K562 (cell line): ENCODE results near the gene TAS1R3. TPM values are rescaled to one million over a fixed set of nuclear protein-coding genes. Genes with fewer than 3 reads are reported as not detected.

ENCODE experiments used
- ATAC-seq: fragments of 200-7000 bp; cut with Tn5 transposase; 3 replicates; pipeline ENCODE4 v1.9.1; 2020; ENCODE audit warnings: moderate library complexity
- BruUV-seq: library from RNA; stranded (reverse); fragments of 400-500 nt; replicated peaks from 2 replicates; lab custom pipeline; 2021; lab: Mats Ljungman, UMichigan
- CTCF ChIA-PET: fragments of 300-600 bp; formaldehyde crosslinking; extraction: SDS; loops from one replicate; lab custom pipeline; 2021; ENCODE audit warnings: low intra/inter-chr PET ratio; lab: Yijun Ruan, JAX
- POLR2A ChIA-PET: fragments of 300-600, 350-650 bp; sonication (Branson Sonifier 250); formaldehyde crosslinking; extraction: SDS; loops from one replicate; lab custom pipeline; 2021; ENCODE audit warnings: antibody characterized with exemption, inconsistent platforms; lab: Yijun Ruan, JAX
- DNase-seq, 4 experiments: peaks; one replicate each; pipeline versions ENCODE4 v3.0.0 to v3.0.0-alpha.2; 2011 to 2018; ENCODE audit warnings: low spot score in 3 of 4, mixed read lengths in 3 of 4; ENCODE audit errors: extremely low read depth in 1 of 4
- FAIRE-seq: peaks from 2 replicates; lab custom pipeline; 2011; peaks lifted over from hg19 to GRCh38; lab: Jason Lieb, UNC
- H2AFZ ChIP-seq: 2 replicates; pipeline ENCODE4 v1.6.0; 2011; ENCODE audit warnings: low read depth, low read length, control low read depth, inconsistent platforms
- H3K27ac ChIP-seq: fragments of 200-600 bp; 3 replicates; pipeline ENCODE4 v1.8.0; 2011; ENCODE audit warnings: low read depth, mild to moderate bottlenecking, control low read depth, inconsistent platforms, low read length, moderate library complexity, mixed read lengths; ENCODE audit errors: extremely low read depth
- H3K27me3 ChIP-seq, 2 experiments: fragments of 300-600 bp in 1 of 2; 2 replicates in 1 of 2; 3 replicates in 1 of 2; pipeline versions ENCODE4 v1.6.0 to v1.8.0; 2011; ENCODE audit warnings: inconsistent platforms in 2 of 2, low read length in 2 of 2, mild to moderate bottlenecking in 1 of 2, mixed read lengths in 1 of 2, moderate library complexity in 1 of 2; ENCODE audit not compliant: control insufficient read depth in 2 of 2, insufficient read depth in 2 of 2
- H3K36me3 ChIP-seq: fragments of 300-600 bp; 3 replicates; pipeline ENCODE4 v1.8.0; 2011; ENCODE audit warnings: mild to moderate bottlenecking, low read length, inconsistent platforms; ENCODE audit not compliant: control insufficient read depth, insufficient read depth
- H3K4me1 ChIP-seq, 2 experiments: fragments of 200-600 bp in 1 of 2; replicated peaks in 1 of 2; 2 replicates in 1 of 2; 3 replicates in 1 of 2; pipeline versions ENCODE4 v1.5.1 to v1.8.0; 2011; ENCODE audit warnings: inconsistent platforms in 2 of 2, low read length in 2 of 2, mild to moderate bottlenecking in 1 of 2, mixed read lengths in 1 of 2, moderate library complexity in 1 of 2; ENCODE audit not compliant: control insufficient read depth in 2 of 2, insufficient read depth in 2 of 2
- H3K4me2 ChIP-seq: 2 replicates; pipeline ENCODE4 v1.6.1; 2011; ENCODE audit warnings: low read length, control low read depth, inconsistent platforms, mixed read lengths; ENCODE audit not compliant: insufficient read depth
- H3K4me3 ChIP-seq: fragments of 200-600 bp; sonication (generic), shearing (Covaris generic); 2 replicates; pipeline ENCODE4 v1.5.1; 2016; ENCODE audit warnings: control low read depth, inconsistent platforms
- H3K79me2 ChIP-seq: fragments of 200-600 bp; 3 replicates; pipeline ENCODE4 v1.8.0; 2011; ENCODE audit warnings: low read length, inconsistent platforms; ENCODE audit not compliant: control insufficient read depth, insufficient read depth
- H3K9ac ChIP-seq, 2 experiments: 2 replicates each; pipeline versions ENCODE4 v1.6.0 to v1.6.1; 2011; ENCODE audit warnings: low read depth in 2 of 2, low read length in 2 of 2, control low read depth in 1 of 2, inconsistent platforms in 1 of 2, mild to moderate bottlenecking in 1 of 2, mixed read lengths in 1 of 2; ENCODE audit not compliant: insufficient read depth in 1 of 2
- H3K9me1 ChIP-seq: one replicate; pipeline ENCODE4 v1.6.0; 2011; ENCODE audit warnings: inconsistent platforms, mild to moderate bottlenecking, low read length, moderate library complexity; ENCODE audit not compliant: control insufficient read depth, insufficient read depth
- H3K9me3 ChIP-seq: replicated peaks from 2 replicates; pipeline ENCODE4 v1.5.1; 2011; ENCODE audit warnings: low read depth, low read length, inconsistent platforms; ENCODE audit not compliant: control insufficient read depth, insufficient read depth
- H4K20me1 ChIP-seq: replicated peaks from 2 replicates; pipeline ENCODE4 v1.6.1; 2011; ENCODE audit warnings: low read length, inconsistent platforms, mixed read lengths; ENCODE audit not compliant: control insufficient read depth, insufficient read depth
- PHF21A ChIP-seq: fragments of 450-650 bp; IDR thresholded peaks from 2 replicates; pipeline ENCODE4 v1.6.1; 2017; ENCODE audit warnings: low read depth, borderline replicate concordance
- ZSCAN32 ChIP-seq: fragments of 450-650 bp; formaldehyde crosslinking; IDR thresholded peaks from 2 replicates; pipeline ENCODE4 v1.4.0; 2020; ENCODE audit warnings: mild to moderate bottlenecking, moderate library complexity
- WGBS: fragments of 100-300 bp; shearing (Covaris generic); methylation state at CpG from one replicate; pipeline ENCODE4 v1.1.6; 2016; ENCODE audit warnings: low coverage, mixed read lengths; ENCODE audit not compliant: insufficient coverage; ENCODE audit errors: missing lambda C conversion rate; 5-methylcytosine and 5-hydroxymethylcytosine counted together
- in situ Hi-C: fragments of 300-500 bp; cut with MboI; formaldehyde crosslinking; loops from 4 replicates; pipeline ENCODE4 v1.15.0; 2018; ENCODE audit warnings: inconsistent platforms, mixed read lengths
- intact Hi-C: fragments of 100-400 bp; cut with micrococcal nuclease; formaldehyde crosslinking; loops from 2 replicates; pipeline ENCODE4 v1.14.2; 2022
- polyA plus RNA-seq, 8 experiments: library from polyadenylated mRNA; depleted of rRNA in 4 of 8; stranded (reverse) in 5 of 8; unstranded in 3 of 8; fragments of >200 nt; fragmentation: Nextera tagmentation in 2 of 8; fragmentation: Illumina TruSeq in 1 of 8; extraction: Ambion mirVana in 2 of 8; extraction: Trizol in 1 of 8; gene quantifications; 2 replicates each; pipeline versions ENCODE4 v1.2.1 to v1.2.3, GENCODE V29; 2011 to 2014; ENCODE audit warnings: inconsistent platforms in 1 of 8, missing spikeins in 1 of 8
- total RNA-seq, 7 experiments: library from RNA; depleted of rRNA in 6 of 7; stranded (reverse); fragments of >200 nt in 6 of 7; fragmentation: Illumina TruSeq in 2 of 7; extraction: Trizol in 2 of 7; gene quantifications; 2 replicates each; pipeline versions ENCODE4 v1.2.1 to v1.2.3, GENCODE V29; 2011 to 2021; ENCODE audit warnings: low replicate concordance in 1 of 7
- TF ChIP-seq, protein P1 (sequence below): sonication (generic); formaldehyde crosslinking; IDR thresholded peaks from 2 replicates; pipeline ENCODE4 v1.8.0; 2023; ENCODE audit warnings: missing genetic modification reagents, mild to moderate bottlenecking, borderline replicate concordance

The TAS1R3 gene
- total and polyA plus RNA-seq, 9 of the 15 experiments (the other 6 are each of a cell fraction or from before 2014, with no cell fraction given): 0.07 to 0.13 TPM; not detected in 7

DNA sequence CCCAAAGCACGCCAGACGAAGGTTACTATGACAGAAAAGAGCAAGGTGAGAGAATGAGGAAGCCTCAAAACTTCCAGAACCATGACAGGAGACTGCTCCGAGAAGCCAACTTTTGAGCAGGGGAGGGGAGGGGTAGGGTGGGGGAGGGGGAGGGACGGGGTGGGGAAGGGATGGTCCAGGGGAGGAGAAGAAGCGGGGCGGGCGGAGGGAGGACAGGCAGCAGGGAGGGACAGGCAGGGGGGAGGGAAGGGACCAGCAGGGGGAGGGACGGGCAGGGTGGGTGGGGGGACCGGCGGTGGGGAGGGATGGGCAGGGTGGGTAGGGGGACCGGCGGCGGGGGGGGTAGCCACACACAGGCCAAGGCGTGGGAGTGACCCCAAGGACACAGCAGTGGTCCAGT lies 8.7 kb upstream of the TAS1R3 start:
- Histone ChIP-seq H3K4me2 (peak overlapping the region; percentile 65; the same call in 1 of the 2 replicates), H3K9me3 (no peaks in the 10 kb centered on the region), H3K9me1 (peaks cover 13% of the 10 kb centered on the region), H3K4me3 (no peak overlapping the region), H3K27ac (no peak overlapping the region), H3K36me3 (peaks cover 58% of the 10 kb centered on the region), H2AFZ (no peak overlapping the region), H3K4me1 (peaks cover 35 to 90% of the 10 kb centered on the region in 2 experiments), H4K20me1 (peaks cover 28% of the 10 kb centered on the region; the same call in 1 of the 2 replicates), H3K27me3 (no peaks in the 10 kb centered on the region), H3K9ac (peak overlapping the region in 1 of 2 experiments; percentile 88; a peak in 1 of 4 replicates), H3K79me2 (peaks cover 74% of the 10 kb centered on the region)
- no TSS peak for BruUV-seq
- ChIA-PET POLR2A (interaction anchor here (2.1 kb wide), 1 partner anchor 8 kb away, joined by 5 read pairs; no protein-coding TSS in a partner anchor), CTCF (no interaction called here)
- DNase-seq (peak in 2 of 4 experiments; percentile 51 to 54), FAIRE-seq (no peak), ATAC-seq (no peak)
- TF ChIP-seq ZSCAN32 (CRISPR knock-in tag) (no peak), PHF21A (no peak)
- TF ChIP-seq, protein P1, sequence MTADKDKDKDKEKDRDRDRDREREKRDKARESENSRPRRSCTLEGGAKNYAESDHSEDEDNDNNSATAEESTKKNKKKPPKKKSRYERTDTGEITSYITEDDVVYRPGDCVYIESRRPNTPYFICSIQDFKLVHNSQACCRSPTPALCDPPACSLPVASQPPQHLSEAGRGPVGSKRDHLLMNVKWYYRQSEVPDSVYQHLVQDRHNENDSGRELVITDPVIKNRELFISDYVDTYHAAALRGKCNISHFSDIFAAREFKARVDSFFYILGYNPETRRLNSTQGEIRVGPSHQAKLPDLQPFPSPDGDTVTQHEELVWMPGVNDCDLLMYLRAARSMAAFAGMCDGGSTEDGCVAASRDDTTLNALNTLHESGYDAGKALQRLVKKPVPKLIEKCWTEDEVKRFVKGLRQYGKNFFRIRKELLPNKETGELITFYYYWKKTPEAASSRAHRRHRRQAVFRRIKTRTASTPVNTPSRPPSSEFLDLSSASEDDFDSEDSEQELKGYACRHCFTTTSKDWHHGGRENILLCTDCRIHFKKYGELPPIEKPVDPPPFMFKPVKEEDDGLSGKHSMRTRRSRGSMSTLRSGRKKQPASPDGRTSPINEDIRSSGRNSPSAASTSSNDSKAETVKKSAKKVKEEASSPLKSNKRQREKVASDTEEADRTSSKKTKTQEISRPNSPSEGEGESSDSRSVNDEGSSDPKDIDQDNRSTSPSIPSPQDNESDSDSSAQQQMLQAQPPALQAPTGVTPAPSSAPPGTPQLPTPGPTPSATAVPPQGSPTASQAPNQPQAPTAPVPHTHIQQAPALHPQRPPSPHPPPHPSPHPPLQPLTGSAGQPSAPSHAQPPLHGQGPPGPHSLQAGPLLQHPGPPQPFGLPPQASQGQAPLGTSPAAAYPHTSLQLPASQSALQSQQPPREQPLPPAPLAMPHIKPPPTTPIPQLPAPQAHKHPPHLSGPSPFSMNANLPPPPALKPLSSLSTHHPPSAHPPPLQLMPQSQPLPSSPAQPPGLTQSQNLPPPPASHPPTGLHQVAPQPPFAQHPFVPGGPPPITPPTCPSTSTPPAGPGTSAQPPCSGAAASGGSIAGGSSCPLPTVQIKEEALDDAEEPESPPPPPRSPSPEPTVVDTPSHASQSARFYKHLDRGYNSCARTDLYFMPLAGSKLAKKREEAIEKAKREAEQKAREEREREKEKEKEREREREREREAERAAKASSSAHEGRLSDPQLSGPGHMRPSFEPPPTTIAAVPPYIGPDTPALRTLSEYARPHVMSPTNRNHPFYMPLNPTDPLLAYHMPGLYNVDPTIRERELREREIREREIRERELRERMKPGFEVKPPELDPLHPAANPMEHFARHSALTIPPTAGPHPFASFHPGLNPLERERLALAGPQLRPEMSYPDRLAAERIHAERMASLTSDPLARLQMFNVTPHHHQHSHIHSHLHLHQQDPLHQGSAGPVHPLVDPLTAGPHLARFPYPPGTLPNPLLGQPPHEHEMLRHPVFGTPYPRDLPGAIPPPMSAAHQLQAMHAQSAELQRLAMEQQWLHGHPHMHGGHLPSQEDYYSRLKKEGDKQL (CRISPR knock-in tag): no peak
- intact Hi-C loops (loop anchor here (5.0 kb wide), 1 partner anchor 55 kb away; the partner anchor contains the start of gene AURKAIP1), in situ Hi-C loops (no loop called here)
- 92% methylated on average over 3 of the region's 14 CpGs for WGBS
